GM12874 (cell line): Measurements from ENCODE around the gene ST3GAL3.

Experiments
- TF ChIP-seq, protein P1 (sequence below): IDR thresholded peaks from 2 replicates; pipeline ENCODE4 v1.5.1; 2011; ENCODE audit warnings: low read depth, mild to moderate bottlenecking, control low read depth, low read length, moderate library complexity; ENCODE audit not compliant: insufficient read depth

The ST3GAL3 gene

DNA sequence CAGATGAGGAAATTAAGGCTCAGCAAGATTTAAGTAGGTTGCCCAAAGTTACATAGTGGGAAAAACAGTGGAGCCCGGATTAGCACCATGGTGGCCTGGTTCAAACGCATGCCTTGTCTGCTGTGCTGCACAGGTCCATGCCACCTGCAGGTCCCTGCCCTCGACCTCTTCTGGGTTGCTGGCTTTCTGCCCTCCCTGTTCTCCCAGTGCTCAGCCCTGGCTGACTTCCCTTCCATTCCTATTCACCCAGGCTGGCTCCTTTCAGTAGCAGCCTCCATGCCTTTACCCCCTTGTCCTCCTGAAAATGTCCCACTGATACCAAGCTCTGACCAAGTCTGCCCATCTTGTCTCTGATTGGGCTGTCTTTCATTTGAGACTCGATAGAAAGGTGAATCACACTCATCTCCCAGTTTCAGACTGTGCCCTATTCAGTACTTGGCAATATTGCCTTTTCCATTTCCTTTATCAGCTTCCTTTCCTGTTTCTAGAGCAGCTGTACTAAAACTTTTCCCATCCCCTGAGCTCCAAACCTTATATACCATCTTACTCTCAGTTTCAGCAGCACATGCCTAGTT, 75.8 kb downstream of the ST3GAL3 start:
- TF ChIP-seq, protein P1, sequence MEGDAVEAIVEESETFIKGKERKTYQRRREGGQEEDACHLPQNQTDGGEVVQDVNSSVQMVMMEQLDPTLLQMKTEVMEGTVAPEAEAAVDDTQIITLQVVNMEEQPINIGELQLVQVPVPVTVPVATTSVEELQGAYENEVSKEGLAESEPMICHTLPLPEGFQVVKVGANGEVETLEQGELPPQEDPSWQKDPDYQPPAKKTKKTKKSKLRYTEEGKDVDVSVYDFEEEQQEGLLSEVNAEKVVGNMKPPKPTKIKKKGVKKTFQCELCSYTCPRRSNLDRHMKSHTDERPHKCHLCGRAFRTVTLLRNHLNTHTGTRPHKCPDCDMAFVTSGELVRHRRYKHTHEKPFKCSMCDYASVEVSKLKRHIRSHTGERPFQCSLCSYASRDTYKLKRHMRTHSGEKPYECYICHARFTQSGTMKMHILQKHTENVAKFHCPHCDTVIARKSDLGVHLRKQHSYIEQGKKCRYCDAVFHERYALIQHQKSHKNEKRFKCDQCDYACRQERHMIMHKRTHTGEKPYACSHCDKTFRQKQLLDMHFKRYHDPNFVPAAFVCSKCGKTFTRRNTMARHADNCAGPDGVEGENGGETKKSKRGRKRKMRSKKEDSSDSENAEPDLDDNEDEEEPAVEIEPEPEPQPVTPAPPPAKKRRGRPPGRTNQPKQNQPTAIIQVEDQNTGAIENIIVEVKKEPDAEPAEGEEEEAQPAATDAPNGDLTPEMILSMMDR = no peak

DNA sequence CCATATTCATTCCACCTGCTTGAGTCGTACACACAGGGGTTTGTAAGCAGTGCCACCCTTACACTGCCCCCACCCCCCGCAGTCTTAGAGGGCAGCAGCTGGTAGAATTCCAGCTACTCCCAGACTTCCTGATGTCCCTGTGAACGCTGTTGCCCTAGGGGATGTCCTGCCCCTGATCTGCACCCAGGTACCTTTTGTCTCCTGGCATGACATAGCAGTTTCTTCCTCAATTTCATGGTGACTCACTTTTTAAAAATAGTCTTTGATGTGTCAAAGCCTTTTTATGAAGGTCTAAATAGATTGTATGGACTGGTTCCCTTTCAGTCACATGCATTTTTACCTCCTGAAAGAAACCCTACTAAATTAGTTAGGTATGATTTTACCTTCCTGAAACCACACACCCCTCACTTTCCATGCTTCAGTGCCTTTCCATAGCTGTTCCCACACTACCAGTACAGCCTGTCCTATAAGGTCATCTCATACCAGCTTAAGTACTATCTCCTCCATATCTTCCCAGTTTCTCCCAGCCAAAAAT, 76.4 kb downstream of the ST3GAL3 start:
- TF ChIP-seq, protein P1 = no peak

DNA sequence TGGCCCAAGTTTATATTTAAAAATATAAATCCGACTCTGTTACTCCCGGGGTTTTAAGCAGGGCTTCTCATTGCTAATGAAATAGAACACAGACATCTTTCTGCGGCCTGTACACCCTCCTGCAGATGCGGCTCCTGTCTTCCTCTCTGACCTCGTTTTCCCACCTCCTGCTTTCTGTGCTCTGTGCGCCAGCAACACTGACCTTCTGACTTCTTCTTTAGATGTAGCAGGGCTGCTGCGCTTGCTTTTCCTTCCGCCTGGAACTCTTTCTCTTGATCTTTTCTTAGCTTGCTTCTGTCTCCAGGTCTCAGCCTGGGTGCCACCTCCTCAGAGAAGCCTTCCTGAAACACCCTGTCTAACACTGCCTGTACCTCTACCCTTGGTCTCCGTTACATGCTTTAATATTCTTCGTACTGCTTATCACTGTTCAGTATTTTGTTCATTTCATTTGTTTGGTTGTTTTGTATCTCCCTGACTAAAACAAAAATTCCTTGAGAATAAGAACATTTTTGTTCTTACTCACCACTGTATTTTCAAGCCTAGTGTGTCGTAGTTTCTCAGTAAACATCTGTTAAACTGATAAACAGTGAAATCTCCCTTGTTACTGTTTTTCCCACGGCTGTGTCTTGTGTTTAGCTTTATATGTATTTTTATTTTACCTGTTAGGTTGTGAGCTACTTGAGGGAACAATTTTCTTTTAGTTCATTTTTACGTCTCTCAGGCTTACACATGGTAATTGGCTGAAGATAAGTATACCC, 79.0 kb downstream of the ST3GAL3 start:
- TF ChIP-seq, protein P1 = no peak

DNA sequence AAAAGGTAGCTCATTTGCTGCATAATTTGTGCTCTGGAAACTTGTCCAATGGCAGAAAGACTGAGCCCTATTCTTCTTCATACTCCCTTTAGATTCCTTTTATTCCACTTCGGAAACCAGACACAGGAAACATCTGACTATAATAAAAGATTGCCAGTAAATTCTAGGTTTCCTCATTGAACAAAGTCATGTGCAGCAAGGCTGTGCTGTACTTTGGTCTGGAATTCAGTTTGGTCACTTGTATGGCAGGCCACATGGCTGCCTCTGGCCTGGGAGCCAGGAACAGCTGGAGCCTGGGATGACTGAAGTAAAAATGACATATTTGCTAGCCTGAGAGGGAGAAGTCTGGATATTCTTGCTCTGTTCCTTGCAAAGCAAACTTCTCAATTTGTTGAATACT, 79.6 kb downstream of the ST3GAL3 start:
- TF ChIP-seq, protein P1 = no peak

DNA sequence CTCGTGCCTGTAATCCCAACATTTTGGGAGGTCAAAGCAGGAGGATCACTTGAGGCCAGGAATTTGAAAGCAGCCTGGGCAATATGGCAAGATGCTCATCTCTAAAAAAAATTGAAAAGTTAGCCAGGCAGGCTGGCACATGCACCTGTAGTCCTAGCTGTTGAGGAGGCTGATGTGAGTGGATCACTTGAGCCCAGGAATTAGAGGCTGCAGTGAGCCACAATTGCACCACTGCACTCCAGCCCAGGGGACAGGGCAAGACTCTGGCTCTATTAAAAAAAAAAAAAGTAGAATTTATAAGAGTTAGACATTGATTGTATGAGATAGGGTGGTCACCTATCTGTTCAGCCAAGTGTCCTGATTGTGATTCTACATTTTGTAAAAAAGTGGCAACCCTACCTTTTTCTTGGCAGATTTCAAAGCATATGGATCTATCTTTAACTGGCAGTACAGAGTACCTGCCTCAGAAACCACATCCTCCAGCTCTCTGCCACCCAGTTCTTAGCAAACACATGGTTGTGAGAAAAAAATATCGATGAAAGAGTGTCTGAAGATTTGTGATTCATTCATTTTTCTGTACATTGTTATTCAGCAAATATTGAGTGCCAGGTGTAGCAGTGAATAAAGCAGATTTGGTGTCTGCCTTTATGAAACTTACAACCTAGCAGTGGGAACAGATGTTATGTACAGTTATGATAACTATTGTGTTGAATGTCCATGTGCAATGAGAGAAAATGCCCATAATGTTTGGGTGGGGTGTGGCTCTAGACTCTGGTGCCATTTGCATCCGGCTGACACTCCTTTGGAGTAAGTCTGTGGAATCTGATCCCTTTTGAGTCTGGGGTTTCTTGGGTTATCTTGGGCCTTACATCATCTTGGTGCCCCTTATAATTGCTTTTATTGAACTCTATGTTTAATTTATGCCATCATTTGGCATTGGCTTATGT, 82.5 kb downstream of the ST3GAL3 start:
- TF ChIP-seq, protein P1 = no peak

DNA sequence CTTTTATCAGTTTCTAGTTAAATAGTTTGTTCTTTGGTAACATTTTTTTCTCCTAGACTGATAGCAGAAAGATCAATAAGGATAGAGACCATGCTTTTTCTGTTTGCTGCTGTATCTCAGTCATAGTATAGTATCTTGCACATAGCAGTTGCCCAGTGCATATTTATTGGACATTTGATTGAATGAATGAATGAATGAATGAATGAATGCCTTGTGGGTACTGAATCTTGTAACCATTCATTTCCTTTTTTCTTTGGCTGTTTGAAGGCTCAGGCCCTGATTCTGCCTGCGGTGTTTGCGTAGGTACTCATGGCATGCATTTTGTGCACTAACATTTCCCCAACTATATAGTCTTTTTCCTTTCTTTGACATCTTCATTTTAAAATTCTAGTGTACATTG, 83.9 kb downstream of the ST3GAL3 start:
- TF ChIP-seq, protein P1 = no peak

DNA sequence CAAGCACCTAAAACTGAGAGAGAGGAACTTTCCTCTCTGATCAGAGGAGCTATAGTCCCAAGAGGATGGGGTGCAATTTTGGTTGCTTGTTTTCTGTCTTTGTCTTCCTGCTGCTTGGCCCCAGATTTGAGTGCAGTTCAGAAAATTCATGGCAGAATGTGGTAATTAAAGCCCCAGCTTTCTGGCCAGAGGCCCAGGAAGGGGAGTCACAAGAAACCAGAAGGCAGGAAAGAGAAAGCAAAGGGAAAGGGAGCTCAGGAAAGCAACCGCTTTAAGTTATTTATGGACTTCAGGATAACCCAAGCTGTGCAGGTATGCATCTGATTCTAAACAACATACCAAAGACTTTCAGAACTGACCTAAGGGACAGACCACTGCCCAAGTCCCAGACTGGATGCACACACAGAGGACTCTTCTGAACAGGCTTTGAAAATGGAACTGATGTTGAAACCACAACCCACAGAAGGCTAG, 88.8 kb downstream of the ST3GAL3 start:
- TF ChIP-seq, protein P1 = no peak
